HG03342 (cell line): ENCODE measurements around the gene MTERF4.

ENCODE experiments used
- ATAC-seq: cut with Tn5 transposase; IDR thresholded peaks from one replicate; pipeline ENCODE4 v1.9.1; 2021; ENCODE audit warnings: mild to moderate bottlenecking, moderate library complexity; ENCODE audit not compliant: unreplicated experiment

Gene MTERF4

GRCh38 chr2:241091201-241091600 lies 10.9 kb downstream of the MTERF4 start:
- no peak for ATAC-seq

DNA sequence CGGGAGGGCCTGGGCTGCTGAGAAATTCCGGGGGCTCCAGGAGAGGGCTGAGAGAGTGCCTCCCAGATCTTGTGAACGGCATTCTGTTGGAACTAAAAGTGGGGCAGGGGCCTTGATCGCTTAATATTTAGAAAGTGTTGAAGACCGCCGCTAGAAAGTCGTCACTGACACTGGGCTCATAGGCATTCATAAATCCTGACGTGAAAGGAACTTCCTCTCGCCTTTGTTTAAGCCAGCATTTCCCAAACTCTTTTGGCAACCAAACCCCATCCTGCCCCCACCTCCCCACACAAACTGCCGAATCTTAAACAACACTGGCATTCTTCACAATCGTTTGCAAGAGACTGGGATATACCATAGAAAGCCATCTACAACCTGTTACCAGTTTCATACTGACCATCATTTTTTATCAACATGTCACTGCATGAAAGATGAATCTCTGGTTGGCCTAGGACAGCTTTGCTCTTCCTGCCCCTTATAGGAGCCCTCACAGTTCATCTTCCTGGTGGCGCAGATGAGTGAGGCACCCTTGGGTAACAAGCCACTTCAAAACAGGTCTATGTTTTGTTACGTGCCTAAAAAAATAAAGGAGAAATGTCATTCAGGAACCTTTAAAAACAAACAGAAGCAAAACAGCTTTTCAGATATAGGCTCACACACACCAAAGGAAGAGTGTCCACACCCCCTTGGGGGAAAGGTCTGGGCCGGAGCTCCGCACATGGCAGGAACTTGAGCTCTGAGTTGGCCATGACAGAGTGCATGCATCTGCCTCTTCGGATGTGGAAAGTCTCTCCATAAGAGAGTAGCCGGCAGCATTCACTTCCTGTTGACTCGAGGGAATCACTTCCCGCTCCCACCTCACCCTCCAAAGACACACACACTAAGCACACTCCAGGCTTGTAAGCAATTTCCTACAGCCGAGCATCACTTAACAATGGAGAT lies 13.0 kb downstream of the MTERF4 start:
- no peak for ATAC-seq

DNA sequence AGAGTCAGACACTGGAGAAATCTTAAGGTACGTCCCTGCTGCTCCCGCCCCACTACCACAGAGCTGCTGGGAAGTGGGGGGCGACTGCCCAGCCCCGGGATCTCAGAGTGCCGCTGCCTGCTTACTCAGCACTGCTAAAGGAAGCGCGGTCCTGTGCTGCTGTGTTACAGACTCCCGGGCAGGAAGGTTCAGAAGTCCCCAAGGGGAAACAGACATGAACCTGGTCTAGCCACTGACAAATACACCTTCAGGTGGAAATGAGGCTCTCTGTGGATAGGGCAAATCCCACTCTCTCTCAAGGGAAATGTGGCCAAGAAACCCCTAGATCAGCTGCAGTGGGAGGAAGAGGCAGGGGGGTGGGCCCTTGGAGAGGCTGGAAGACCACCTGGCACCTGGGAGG lies 13.7 kb downstream of the MTERF4 start:
- ATAC-seq: no peak

GRCh38 chr2:241087420-241088268 lies 14.4 kb downstream of the MTERF4 start:
- ATAC-seq: no peak

DNA sequence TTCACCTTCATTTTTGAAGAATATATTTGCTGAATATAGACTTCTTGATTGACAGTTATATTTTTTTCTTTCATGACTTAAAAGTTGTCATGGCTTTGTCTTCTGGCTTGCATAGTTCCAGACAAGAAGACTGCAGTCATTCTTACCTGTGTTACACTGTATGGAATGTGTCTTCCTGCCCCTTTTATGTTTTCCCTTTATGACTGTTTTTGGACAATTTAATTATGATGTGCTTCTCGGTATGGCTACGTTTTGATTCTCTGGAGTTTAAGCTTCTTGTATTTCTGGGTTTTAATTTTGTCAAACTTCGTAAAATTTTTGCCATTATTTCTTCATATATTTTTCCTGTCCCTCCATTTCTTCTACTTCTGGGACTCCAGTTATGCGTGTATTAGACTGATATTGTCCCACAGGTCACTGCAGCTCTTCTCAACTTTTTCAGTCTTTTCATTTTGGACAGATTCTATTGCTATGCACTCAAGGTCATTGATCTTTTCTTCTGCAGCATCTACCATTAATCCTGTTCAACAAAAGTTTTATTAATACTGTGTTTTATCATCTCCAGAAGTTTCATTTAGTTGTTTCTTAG lies 17.1 kb downstream of the MTERF4 start:
- ATAC-seq: no peak

DNA sequence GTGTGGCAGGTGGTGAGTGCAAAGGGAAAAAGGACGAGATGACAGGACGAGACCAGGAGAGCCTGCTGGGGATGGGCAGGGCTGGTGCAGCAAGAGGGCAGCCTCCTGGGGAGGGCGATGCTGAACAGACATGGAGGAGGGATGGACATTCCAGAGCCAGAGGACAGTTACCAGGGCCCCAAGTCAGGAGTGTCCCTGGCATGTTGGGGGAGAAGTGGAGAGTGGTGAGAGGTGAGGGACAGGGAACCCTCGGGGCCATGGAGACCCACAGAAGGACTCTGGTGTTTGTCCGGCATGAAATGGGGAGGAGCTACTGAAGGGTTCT lies 19.0 kb downstream of the MTERF4 start:
- ATAC-seq: no peak

DNA sequence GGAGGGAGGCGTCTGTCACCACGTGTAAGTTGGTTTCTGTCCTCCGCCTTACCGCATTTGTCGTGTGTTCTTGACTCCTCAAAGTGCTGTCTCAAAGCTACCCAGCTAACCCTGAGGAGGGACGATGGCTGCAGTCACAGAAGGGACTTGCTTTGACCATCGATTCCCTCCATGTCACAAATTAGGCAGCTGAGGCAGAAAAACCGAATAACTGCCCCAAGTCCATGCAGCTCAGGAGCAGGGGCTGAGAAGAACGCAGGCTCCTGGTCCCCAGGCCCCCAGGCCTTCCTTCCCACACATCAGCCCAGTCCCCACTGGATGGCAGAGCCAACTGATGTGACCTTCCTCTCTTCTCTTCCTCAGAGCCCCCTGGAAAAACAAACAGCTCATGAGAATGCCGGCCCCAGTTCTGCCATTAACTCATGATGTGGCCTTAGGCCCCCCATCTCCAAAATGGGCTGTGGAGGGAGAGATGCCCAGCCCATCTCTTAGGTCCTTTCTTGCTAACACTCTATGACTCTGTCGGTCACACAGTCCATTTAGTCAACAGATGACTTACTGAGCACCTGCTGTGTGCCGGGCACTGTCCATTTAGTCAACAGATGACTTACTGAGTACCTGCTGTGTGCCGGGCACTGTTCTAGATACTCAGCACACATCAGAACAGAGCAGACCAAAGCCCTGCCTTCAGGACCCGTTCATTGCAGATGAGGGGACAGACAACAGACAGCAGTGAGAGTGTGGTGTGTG lies 19.6 kb downstream of the MTERF4 start:
- ATAC-seq: no peak

DNA sequence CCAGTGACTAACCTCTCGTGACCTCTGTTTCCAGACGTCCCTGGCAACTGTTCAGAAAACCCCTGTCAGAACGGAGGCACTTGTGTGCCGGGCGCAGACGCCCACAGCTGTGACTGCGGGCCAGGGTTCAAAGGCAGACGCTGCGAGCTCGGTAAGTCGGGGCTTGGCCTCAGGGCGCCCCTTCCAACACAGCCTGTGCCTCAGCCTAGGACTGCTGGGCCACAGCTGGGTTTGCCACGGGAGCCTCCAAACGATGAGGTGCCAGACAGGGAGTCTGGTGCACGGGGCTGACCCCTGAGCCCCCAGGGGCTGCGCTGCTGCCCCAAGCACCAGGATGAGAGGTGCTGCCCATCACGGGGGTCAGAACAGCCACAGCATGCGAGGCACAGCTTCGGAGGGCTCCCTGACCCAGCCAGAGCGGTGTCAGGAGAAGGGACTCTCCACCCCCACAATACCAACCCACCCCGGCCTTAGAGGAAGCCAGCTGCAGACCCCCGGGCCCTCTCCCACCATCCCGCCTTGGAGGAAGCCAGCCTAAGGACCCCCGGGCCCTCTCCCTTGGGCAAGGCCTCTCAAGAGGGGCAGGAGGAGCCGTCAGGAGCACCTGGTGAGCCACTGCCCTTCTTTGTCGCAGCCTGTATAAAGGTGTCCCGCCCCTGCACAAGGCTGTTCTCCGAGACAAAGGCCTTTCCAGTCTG lies 20.3 kb downstream of the MTERF4 start:
- ATAC-seq: no peak

DNA sequence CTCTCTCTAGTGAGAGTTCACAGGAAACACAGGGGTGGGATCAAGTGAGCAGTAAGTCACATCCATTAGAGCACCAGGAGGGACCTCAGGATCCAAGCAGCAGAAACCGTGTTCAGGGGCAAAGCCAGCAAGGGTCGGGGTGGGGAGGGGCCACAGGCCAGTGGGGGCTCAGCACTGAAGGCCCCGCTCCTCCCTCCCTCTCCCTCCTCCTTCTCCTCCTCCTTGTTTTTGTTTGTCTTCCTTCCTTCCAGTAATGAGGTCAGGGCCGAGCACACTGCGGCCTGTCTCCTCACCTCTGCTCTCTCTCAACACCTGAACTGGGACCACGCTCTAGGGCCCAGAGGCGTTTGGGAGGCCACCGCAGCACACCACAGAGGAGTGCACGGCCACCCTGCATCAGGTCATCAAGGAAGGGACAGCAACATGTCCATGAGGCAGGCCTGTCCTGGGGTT lies 20.9 kb downstream of the MTERF4 start:
- ATAC-seq: no peak

GRCh38 chr2:241080405-241081189 lies 21.5 kb downstream of the MTERF4 start:
- no peak for ATAC-seq

- no peak for ATAC-seq
These were observed 27.1 kb downstream of the MTERF4 start for GRCh38 chr2:241074901-241075540.

- ATAC-seq: no peak
These were observed 27.8 kb downstream of the MTERF4 start for GRCh38 chr2:241074065-241074818.

DNA sequence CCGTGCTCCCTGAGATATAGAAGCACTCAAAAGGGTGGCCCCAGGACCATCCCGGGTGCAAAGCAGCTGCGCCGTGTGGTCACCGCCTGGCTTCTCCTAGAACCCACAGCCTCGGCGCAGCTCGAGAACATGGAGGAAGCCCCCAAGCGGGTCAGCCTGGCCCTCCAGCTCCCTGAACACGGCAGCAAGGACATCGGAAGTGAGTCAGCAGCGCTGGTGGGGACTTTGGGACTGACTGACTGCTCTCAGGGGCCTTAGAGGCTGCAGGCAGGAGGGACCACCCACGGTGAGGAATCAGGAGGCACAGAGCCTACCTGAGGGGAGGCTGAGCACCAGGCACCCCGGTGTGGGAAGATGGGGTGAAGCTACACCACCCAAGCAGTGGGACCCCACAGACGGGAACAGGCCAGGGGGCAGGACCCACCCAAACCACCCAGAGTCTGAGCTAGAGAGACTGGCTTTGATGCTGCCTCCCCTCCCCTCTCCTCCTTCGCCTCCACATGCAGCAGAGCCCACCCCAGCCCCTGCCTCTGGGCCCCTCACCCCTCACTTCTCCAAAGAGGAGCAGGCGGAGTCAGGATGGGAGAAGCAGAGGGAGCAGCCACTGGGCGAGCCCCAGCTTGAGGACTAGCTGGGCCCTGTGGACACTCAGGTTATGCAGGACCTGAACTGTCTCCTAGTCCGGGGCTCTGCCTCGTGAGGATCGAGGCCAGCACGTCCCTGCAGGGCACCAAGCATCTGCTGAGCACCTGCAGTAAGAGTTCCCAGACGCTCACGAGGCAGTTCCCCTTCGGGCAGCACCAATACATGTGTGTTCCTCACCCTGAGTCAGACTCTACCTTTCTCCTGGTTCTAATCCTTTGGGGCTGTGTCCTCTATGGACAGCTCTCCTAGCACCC lies 28.7 kb downstream of the MTERF4 start:
- no peak for ATAC-seq

- ATAC-seq: no peak
These were observed 29.4 kb downstream of the MTERF4 start for GRCh38 chr2:241072553-241073165.

GRCh38 chr2:241072151-241072550 lies 29.9 kb downstream of the MTERF4 start:
- no peak for ATAC-seq

GRCh38 chr2:241071677-241072111 lies 30.4 kb downstream of the MTERF4 start:
- ATAC-seq: no peak
